HL-60 (cell line): Measurements from ENCODE around the gene FOXD1.

ENCODE experiments used
- DNase-seq, 2 experiments: peaks; one replicate each; pipeline ENCODE4 v3.0.0-alpha.2; 2010 to 2020; ENCODE audit warnings: low read depth in 1 of 2, low spot score in 1 of 2
- H3K27ac ChIP-seq: fragments of 250-450 bp; sonication (Bioruptor Pico); replicated peaks from 2 replicates; pipeline ENCODE4 v1.5.1; 2020; ENCODE audit warnings: mild to moderate bottlenecking, moderate library complexity
- H3K27me3 ChIP-seq: fragments of 250-450 bp; sonication (Bioruptor Pico); 2 replicates; pipeline ENCODE4 v1.5.1; 2021; ENCODE audit warnings: mild to moderate bottlenecking, moderate library complexity; ENCODE audit not compliant: insufficient read depth, poor library complexity, severe bottlenecking
- H3K4me3 ChIP-seq: replicated peaks from 2 replicates; pipeline ENCODE4 v1.5.1; 2011; ENCODE audit warnings: mild to moderate bottlenecking, control low read depth, low read length; ENCODE audit not compliant: insufficient read depth
- GABPA ChIP-seq: IDR thresholded peaks from 2 replicates; pipeline ENCODE4 v1.6.1; 2012; ENCODE audit warnings: low read depth
- POLR2AphosphoS5 ChIP-seq: IDR thresholded peaks from 2 replicates; pipeline ENCODE4 v1.6.1; 2012; ENCODE audit warnings: low read depth
- SPI1 ChIP-seq: IDR thresholded peaks from 2 replicates; pipeline ENCODE4 v1.6.1; 2012; ENCODE audit warnings: low read depth, mild to moderate bottlenecking, borderline replicate concordance
- TF ChIP-seq, protein P1 (sequence below): IDR thresholded peaks from 2 replicates; pipeline ENCODE4 v1.6.1; 2012; ENCODE audit warnings: low read depth; ENCODE audit not compliant: insufficient replicate concordance
- TF ChIP-seq, protein P2 (sequence below): IDR thresholded peaks from one replicate; pipeline ENCODE4 v1.5.1; 2011; ENCODE audit warnings: low read length, control low read depth, inconsistent platforms; ENCODE audit not compliant: insufficient read depth

FOXD1 gene

DNA sequence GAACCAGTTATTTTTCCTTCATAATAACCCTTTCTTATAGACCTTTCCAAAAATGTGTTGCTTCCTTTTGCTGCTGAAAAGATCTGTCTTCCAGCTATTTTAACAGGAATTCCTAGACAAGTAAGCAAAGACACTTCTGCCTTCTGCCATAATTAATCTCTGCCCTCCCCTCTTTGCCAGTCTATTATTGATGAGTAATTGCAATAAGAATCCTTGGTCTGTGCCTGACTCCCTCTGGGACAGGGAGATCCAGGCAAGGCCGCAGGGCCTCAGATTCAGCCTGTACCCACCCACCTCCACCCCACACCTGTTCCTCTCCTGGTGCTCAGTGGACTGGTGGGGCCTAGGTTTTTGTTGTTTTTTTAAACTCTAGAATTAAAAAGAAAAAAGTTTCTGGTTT, 8.3 kb downstream of the FOXD1 start:
- DNase-seq, result no peak
- peaks cover 9% of the 10 kb centered on the region for H3K27me3 ChIP-seq
- H3K4me3 ChIP-seq, result no peak overlapping the region
- no peak overlapping the region for H3K27ac ChIP-seq
- TF ChIP-seq, protein P1, sequence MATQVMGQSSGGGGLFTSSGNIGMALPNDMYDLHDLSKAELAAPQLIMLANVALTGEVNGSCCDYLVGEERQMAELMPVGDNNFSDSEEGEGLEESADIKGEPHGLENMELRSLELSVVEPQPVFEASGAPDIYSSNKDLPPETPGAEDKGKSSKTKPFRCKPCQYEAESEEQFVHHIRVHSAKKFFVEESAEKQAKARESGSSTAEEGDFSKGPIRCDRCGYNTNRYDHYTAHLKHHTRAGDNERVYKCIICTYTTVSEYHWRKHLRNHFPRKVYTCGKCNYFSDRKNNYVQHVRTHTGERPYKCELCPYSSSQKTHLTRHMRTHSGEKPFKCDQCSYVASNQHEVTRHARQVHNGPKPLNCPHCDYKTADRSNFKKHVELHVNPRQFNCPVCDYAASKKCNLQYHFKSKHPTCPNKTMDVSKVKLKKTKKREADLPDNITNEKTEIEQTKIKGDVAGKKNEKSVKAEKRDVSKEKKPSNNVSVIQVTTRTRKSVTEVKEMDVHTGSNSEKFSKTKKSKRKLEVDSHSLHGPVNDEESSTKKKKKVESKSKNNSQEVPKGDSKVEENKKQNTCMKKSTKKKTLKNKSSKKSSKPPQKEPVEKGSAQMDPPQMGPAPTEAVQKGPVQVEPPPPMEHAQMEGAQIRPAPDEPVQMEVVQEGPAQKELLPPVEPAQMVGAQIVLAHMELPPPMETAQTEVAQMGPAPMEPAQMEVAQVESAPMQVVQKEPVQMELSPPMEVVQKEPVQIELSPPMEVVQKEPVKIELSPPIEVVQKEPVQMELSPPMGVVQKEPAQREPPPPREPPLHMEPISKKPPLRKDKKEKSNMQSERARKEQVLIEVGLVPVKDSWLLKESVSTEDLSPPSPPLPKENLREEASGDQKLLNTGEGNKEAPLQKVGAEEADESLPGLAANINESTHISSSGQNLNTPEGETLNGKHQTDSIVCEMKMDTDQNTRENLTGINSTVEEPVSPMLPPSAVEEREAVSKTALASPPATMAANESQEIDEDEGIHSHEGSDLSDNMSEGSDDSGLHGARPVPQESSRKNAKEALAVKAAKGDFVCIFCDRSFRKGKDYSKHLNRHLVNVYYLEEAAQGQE, result no peak
- TF ChIP-seq, protein P2, sequence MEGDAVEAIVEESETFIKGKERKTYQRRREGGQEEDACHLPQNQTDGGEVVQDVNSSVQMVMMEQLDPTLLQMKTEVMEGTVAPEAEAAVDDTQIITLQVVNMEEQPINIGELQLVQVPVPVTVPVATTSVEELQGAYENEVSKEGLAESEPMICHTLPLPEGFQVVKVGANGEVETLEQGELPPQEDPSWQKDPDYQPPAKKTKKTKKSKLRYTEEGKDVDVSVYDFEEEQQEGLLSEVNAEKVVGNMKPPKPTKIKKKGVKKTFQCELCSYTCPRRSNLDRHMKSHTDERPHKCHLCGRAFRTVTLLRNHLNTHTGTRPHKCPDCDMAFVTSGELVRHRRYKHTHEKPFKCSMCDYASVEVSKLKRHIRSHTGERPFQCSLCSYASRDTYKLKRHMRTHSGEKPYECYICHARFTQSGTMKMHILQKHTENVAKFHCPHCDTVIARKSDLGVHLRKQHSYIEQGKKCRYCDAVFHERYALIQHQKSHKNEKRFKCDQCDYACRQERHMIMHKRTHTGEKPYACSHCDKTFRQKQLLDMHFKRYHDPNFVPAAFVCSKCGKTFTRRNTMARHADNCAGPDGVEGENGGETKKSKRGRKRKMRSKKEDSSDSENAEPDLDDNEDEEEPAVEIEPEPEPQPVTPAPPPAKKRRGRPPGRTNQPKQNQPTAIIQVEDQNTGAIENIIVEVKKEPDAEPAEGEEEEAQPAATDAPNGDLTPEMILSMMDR, result no peak
- TF ChIP-seq SPI1 (no peak), GABPA (no peak), POLR2AphosphoS5 (no peak)

DNA sequence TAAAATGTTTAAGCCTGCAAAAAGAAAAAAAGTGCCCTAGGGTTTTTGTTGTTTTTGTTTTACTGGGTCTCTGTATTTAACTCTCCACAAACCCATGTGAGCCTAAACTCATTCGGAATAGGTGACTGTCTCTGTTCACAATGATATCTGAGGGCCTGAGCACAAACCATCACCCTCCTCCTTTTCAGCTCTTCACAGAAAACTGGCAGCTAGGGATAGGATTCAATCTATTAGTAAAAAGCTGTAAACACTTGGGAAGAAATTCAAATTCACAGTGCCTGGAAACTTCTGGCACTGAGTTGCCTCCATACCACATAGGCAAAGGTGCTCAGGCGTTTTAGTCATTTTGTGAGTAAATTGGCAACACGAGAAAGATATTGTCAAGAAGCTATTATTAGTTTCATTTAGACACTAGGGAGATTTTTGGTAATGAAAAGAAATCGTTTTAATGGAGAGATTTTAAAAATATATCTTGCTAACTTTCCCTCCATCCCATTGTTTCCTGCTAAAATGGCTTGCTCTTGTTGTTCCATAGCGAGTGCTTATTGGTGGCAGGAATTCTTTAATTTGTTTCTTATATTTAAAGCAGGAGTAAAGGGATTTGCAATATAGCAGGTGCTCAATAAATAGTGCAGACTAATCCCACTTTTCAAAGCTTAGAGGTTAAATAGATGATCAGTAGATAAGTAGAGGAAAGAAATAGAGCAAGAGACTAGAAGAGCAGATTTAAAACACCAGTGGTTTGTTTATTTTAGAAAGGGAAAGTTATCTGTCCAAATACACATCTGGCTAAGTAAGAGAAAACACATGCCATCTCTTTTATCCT, 9.7 kb downstream of the FOXD1 start:
- Histone ChIP-seq H3K27ac (no peak overlapping the region), H3K4me3 (no peak overlapping the region), H3K27me3 (peaks cover 8% of the 10 kb centered on the region)
- no peak for DNase-seq
- no peak for TF ChIP-seq GABPA
- no peak for TF ChIP-seq POLR2AphosphoS5
- TF ChIP-seq SPI1, result no peak
- TF ChIP-seq, protein P1, result no peak
- TF ChIP-seq, protein P2, result no peak

DNA sequence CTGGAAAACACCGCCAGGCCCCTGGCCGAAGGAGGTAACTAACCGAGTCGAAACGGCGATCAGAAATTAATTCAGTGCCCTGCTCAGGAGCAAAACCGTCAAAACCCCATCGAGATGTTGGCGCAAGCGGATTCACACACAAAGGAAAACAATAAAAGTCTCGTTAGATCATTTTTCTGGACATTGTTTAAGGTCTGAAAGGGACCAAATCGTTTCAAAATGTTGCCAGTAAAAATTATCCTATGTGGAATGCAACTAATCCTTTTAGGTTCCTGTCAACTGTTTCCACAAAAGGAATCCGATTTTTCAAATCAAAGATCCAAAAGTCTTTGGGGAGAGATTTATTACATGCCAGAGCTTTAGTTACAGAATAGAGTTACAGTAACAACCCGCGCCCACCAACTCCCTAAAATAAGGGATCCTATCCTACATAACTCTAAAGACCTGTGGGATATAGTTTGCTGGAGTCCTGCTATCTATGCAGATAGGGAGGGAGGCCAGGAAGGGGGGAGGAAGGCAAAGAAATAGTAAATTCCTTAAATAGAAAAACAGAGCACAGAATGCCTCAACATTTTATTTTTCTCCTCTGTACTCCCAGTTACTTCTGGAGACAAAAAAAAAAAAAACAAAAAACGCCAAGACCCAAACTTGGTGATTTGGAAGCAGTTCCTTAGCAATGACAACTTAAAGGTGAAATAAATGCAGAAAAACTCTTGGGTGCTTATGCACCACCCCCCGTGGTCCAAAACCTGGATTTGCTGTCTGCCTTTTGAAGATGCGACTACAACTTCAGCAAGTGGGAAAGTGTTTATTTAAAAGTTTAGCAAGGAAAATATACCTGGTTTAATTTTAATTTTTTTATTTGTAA, 10.6 kb downstream of the FOXD1 start:
- Histone ChIP-seq H3K4me3 (no peak overlapping the region), H3K27ac (no peak overlapping the region), H3K27me3 (peaks cover 6% of the 10 kb centered on the region)
- TF ChIP-seq, protein P2, result no peak
- TF ChIP-seq, protein P1, result no peak
- TF ChIP-seq SPI1, result no peak
- no peak for TF ChIP-seq GABPA
- no peak for TF ChIP-seq POLR2AphosphoS5
- DNase-seq, result no peak
